A673 (cell line): ENCODE results near the gene GREB1L.

Experiments
- CTCF ChIP-seq: fragments of 300-800, 200-600 bp; sonication (generic); conservative IDR thresholded peaks from 2 replicates; pipeline ENCODE4 v1.5.1; 2017; ENCODE audit warnings: low read depth, mild to moderate bottlenecking, antibody characterized with exemption, low read length, moderate library complexity, mixed read lengths
- EZH2 ChIP-seq: fragments of 200-600 bp; sonication (generic); IDR thresholded peaks from 2 replicates; pipeline ENCODE4 v1.6.1; 2017; ENCODE audit warnings: borderline replicate concordance, low read depth, mild to moderate bottlenecking, mixed read lengths, antibody characterized with exemption, low read length; ENCODE audit not compliant: poor library complexity, severe bottlenecking

- TF ChIP-seq CTCF (no peak), EZH2 (no peak)
Measured at GRCh38 chr18:21284540-21284939, 42.5 kb downstream of the GREB1L start.
